Epithelial cell of alveolus of lung (primary cell): Measurements from ENCODE around the gene COL27A1. TPM values are rescaled to one million over a fixed set of nuclear protein-coding genes. Genes with fewer than 3 reads are reported as not detected.

Experiments
- total RNA-seq: library from RNA; depleted of rRNA; stranded (reverse); fragments of >200 nt; gene quantifications from 2 replicates; pipeline ENCODE4 v1.2.1, GENCODE V29; 2015

The COL27A1 gene
- 3.2 and 4.6 TPM in 2 replicates for total RNA-seq

GRCh38 chr9:114155263-114155994, at the start of gene COL27A1:
COL27A1 (plus strand) TSS chr9:114155537; CDS start chr9:114155951, 414 bp downstream.

GRCh38 chr9:114322831-114323531, 167.6 kb downstream of the COL27A1 start, which contains the start of gene ORM1:
ORM1 (plus strand) TSS chr9:114323098; CDS start chr9:114323134, 36 bp downstream.

GRCh38 chr9:114329625-114330022, 174.3 kb downstream of the COL27A1 start, which contains the start of gene ORM2:
ORM2 (plus strand) TSS chr9:114329869; CDS start chr9:114329905, 36 bp downstream.

Other genes with a start within 250 kb of the COL27A1 start
- not detected in 2 replicates for gene AMBP, start 77.2 kb upstream of the COL27A1 start, total RNA-seq
- under 0.01 TPM in 1 of 2 replicates, not detected in the other for gene KIF12, start 56.2 kb upstream of the COL27A1 start, total RNA-seq
- gene ORM1, start 167.6 kb downstream of the COL27A1 start, total RNA-seq = 0.24 TPM in 1 of 2 replicates, not detected in the other
- gene ORM2, start 174.3 kb downstream of the COL27A1 start, total RNA-seq = not detected in 2 replicates
- gene AKNA, start 232.4 kb downstream of the COL27A1 start, total RNA-seq = 11.1 and 12.6 TPM in 2 replicates